HG03108 (cell line): ENCODE results near the gene MAP3K20.
"Not testable (repeated sequence)": the region's sequence is repeated elsewhere in the genome, so short reads cannot be mapped to it uniquely, and the experiment has no call there.

Source experiments
- ATAC-seq: cut with Tn5 transposase; IDR thresholded peaks from one replicate; pipeline ENCODE4 v1.9.1; 2021; ENCODE audit warnings: moderate library complexity; ENCODE audit not compliant: unreplicated experiment

Gene MAP3K20

GRCh38 chr2:173119069-173119807, 43.6 kb downstream of the MAP3K20 start:
- ATAC-seq, result no peak

- no peak for ATAC-seq
Observed at GRCh38 chr2:173119944-173120343, 44.3 kb downstream of the MAP3K20 start.

- ATAC-seq, result no peak
Observed at GRCh38 chr2:173122936-173123335, 47.3 kb downstream of the MAP3K20 start.

DNA sequence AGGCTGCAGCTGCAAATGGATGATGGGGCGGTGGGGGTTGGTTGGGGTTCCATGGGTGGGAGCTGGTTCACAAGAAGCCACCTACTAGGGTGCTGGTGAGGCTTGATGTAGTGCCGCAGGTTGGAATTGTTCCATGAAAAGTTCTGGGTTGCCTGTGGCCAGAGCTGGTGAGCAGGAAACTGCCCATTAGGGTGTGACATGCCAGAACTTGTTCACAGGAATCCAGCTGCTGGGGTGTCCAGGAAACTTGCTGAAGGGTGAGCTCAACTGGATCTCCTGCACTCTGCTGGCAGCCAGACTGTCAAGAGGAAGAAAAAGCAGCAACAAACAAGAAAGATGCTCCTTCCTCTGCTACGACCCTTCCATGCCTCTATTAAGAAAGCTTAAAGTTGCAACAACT, 48.8 kb downstream of the MAP3K20 start:
- no peak for ATAC-seq

DNA sequence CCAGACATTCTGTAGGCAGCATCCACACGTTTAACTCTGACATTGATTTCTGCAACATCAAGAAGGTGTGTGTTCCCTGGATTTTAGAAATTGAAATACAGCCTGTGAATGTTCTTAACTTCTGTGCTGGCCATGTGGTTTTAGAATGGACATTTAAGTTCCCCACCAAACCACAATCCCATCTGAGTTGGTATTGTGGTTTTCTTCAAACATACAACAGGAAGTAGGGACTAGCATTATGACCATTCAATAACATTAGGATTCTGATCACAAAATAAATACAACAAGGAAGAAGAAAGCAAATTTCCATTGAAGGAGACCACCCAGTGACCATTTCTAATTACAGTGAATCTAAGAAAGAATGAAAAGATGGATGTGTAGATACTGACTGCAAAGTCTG, 51.2 kb downstream of the MAP3K20 start:
- no peak for ATAC-seq

DNA sequence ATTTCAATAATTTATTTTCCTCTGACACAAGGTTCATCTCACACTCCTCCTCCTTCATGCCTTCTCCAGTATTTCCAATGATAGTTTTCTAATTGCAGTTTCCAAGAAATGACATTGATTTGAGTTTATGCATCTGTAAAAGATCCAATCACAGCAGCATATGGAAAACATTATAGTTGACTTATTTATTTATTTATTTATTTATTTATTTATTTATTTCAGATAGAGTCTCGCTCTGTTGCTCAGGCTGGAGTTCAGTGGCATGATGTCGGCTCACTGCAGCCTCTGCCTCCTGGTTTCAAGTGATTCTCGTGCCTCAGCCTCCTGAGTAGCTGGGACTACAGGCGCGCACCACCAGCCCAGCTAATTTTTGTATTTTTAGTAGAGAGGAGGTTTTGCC, 52.5 kb downstream of the MAP3K20 start:
- ATAC-seq, result not testable (repeated sequence)

DNA sequence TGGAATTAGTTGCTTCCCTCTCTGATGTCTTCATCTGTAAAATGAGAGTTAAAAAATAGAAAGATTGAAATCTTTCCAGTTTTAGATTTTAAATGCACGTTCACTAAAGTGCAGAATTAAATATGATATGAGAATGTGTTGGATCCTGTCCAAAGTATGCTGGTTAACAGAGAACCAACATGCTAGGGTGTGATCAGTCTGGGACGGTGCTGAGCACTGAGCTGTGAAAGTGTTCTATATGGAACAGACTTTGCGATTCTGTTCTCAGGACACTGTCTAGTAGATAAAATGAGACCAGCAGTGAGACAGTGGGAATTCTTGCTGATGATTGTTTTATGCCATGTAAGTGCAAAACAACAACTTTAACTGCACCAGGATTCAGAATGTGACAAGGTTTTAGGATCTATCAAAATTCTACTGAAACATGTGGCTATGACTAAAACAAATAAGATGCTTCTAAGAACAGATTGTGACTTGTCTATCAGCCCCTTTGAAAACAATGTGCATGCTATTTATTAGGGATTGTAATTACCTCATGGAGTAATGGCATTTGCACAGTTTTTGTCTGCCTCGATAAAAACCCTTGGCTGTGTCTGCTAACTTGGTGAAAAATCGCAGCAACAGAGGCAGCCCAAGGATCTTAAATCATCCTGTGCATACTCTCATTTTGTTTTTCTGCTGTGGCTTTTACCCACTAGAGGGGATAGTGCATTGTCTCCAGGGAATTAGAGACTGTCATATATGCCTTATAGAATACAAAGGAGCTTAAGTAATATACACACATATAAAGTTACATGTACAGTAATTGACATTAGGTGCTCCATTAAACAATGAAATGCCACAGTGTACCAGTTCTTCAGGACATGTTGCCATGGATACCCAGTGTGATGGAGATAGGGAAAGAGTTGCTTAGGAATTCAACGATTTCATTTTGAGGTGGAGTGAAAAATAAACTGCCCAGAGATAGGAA, 55.1 kb downstream of the MAP3K20 start:
- ATAC-seq, result no peak

GRCh38 chr2:173132531-173132930, 56.9 kb downstream of the MAP3K20 start:
- no peak for ATAC-seq

DNA sequence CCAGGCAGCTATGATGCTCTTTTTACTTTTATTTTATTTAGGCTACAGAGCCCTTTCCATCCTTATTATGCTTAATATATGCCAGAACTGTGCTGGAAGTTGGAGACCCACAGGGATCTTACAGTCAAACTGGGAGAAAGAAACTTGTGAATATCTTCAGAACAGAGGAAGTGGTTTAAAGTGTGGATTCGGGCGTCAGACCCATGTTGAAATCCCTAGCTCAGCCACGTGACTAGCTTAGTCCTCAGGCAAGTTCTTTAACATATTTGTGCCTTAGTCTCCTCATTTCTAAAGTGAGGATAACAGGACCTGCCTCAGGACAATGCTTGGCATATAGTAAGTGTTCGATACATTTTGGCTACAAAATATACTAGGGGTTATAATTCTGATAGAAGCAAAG, 59.1 kb downstream of the MAP3K20 start:
- ATAC-seq, result no peak

DNA sequence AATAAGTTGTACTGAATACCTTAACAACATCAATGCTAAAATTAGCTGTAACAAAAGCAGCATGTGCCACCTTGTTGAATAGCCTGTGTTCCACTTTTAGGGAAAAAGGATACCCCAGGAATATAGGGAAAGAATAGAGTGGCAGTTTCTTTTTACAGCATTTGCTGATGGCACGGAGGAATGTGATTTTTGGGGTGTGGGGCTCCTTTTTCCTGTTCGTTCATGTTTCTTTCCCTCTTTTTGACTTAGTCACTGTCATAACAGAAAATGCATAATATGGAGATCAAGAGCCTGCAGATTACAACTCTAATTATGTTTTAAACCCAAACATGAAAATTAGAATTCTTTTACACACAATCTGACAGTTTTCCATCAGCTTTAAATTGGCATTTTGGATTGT, 60.4 kb downstream of the MAP3K20 start:
- ATAC-seq, result no peak

DNA sequence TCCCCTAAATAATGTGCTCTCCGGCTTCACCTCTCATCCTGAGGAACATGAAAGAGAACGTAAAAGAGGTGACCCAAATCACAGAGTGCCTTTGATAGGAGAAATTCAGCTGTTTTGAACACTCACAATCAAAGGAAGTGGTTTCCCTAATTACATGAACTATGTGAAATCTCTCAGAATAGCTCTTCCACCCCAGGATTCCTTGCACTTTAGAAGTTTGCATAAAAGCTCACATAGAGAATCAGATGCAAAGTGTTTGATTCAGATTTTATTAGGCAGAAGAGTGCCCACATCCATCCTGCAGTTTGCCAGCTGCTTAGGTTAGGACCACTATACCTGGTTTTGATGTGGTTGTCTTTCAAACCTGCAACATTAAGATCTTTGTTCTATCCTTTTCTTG, 61.0 kb downstream of the MAP3K20 start:
- no peak for ATAC-seq

- ATAC-seq, result no peak
Observed at GRCh38 chr2:173137610-173138009, 62.0 kb downstream of the MAP3K20 start.

- no peak for ATAC-seq
Observed at GRCh38 chr2:173138962-173139361, 63.3 kb downstream of the MAP3K20 start.

DNA sequence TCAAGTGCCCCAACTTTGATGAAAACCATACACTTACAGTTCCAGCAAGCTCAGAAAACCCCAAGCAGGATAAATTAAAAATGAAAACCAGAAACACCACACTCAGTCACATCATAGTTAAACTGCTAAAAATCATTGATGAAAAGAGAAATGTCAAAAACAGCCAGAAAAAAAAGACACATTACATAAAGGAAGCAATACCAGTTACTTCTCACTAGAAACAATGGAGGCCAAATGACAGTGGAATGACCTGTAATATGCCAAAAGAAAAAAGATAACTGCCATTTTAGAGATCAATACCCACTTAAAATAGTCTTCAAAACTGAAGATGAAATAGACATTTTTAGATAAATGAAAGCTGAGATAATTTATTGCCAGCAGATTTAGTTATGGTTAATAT, 66.0 kb downstream of the MAP3K20 start:
- no peak for ATAC-seq

- ATAC-seq, result no peak
Observed at GRCh38 chr2:173145454-173145853, 69.8 kb downstream of the MAP3K20 start.

DNA sequence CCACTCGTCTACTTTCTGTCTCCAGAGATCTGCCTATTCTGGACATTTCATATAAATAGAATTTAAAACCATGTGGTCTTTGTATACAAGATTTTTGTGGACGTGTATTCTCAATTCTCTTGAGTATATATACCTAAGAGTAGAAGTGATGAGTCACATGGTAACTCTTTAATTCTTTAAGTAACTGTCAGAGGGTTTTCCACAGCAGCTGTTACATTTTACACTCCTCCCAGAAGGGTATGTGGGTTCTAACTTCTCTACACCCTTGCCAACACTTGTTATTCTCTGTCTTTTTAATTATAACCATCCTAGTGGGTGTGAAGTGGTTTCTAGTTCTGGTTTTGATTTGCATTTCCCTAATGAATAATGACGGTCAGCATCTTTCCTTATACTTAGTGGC, 70.9 kb downstream of the MAP3K20 start:
- ATAC-seq, result no peak

DNA sequence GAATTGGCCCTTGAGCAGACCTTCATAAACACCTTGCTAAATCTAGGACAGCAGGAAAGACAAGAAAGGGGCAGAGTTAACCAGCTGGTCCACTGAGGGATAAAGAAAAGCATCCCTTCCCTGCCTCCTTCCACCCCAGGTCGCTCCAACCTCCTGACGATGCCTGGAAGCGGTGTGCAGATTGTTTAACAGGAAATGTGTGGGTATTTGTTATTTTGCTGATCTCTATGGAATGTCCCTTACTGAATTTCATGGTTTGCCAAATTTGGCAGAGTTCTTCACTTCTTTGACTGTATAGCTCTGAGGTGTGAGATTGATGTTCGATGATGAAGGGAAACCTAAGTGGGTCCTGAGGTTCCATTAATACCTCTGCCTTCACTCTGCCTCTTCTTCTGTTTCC, 72.9 kb downstream of the MAP3K20 start:
- no peak for ATAC-seq

GRCh38 chr2:173149491-173149890, 73.8 kb downstream of the MAP3K20 start:
- no peak for ATAC-seq

DNA sequence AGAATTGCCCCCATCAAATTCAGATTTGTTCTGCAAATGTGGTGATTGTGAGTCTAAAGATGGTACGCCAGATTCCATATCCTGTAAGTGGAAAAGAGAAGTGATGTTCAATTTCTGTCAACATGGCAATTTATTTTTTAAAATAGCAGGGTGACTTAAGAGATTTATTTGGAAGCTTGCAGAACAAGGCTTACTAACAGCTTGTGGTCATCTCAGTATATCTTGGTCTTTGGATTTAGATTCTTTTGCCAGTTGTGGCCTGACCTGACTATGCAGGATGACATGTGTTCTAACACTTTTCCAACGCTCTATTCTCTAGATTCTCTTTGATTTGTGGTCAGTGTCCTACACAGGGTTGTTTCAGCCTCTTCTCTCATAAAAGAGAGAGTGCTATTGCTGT, 74.4 kb downstream of the MAP3K20 start:
- no peak for ATAC-seq

DNA sequence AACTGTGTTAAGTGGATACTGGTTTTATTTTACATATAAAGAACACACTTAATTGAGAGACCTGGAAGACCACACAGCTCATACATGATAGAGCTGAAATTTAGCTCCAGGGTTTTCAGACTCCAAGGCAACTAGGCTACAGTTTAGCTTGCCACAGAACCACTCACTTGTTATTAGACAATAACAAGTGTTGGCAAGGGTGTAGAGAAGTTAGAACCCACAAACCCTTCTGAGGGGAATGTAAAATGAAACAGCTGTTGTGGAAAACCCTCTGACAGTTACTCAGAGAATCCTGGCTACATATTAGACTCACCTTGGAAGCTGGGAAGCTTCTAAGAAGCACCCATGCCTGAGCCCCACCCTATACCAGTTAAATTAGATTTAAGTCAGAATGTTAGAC, 75.3 kb downstream of the MAP3K20 start:
- no peak for ATAC-seq

GRCh38 chr2:173151671-173152401, 76.2 kb downstream of the MAP3K20 start:
- peak; percentile 77 for ATAC-seq
